Stimulated activated CD8-positive, alpha-beta memory T cell treated with anti-CD3 and anti-CD28 coated beads, Interleukin-2, amount 100 ng/mL, for 1 hour (primary cell): ENCODE results near the gene PGAP2.
"Not testable (repeated sequence)": the region's sequence is repeated elsewhere in the genome, so short reads cannot be mapped to it uniquely, and the experiment has no call there.

ENCODE experiments used
- DNase-seq, 2 donors: peaks; one replicate each; pipeline ENCODE4 v3.0.0-alpha.2; 2020; ENCODE audit warnings: low read depth in 2 of 2

The PGAP2 gene

GRCh38 chr11:3803726-3804495 lies 4.4 kb upstream of the PGAP2 start:
- DNase-seq: no peak

GRCh38 chr11:3808861-3809623 lies 682 bp downstream of the PGAP2 start:
- DNase-seq: no peak

GRCh38 chr11:3809624-3809928 lies 1.2 kb downstream of the PGAP2 start:
- no peak for DNase-seq

- DNase-seq: no peak
These were observed 2.1 kb downstream of the PGAP2 start for GRCh38 chr11:3810446-3810845.

- DNase-seq: no peak
These were observed 2.6 kb downstream of the PGAP2 start for GRCh38 chr11:3810951-3811350.

GRCh38 chr11:3814832-3815231 lies 6.5 kb downstream of the PGAP2 start:
- DNase-seq: not testable (repeated sequence)

- DNase-seq: no peak
These were observed 7.5 kb downstream of the PGAP2 start for GRCh38 chr11:3815845-3816244.

- no peak for DNase-seq
These were observed 8.3 kb downstream of the PGAP2 start for GRCh38 chr11:3816673-3817072.

GRCh38 chr11:3817181-3817800 lies 8.9 kb downstream of the PGAP2 start:
- DNase-seq: no peak

- no peak for DNase-seq
These were observed 12.6 kb downstream of the PGAP2 start for GRCh38 chr11:3820971-3821370.

GRCh38 chr11:3822312-3822711 lies 14.0 kb downstream of the PGAP2 start:
- DNase-seq: no peak

GRCh38 chr11:3823303-3823702 lies 14.9 kb downstream of the PGAP2 start:
- no peak for DNase-seq

- DNase-seq: no peak
These were observed 15.6 kb downstream of the PGAP2 start for GRCh38 chr11:3823762-3824506.

GRCh38 chr11:3824714-3825472 lies 16.5 kb downstream of the PGAP2 start:
- peak; percentile 52 to 62 for DNase-seq

- no peak for DNase-seq
These were observed 17.3 kb downstream of the PGAP2 start for GRCh38 chr11:3825473-3826154.

- DNase-seq: no peak
These were observed 18.4 kb downstream of the PGAP2 start for GRCh38 chr11:3826721-3827120.

- no peak for DNase-seq
These were observed 19.2 kb downstream of the PGAP2 start for GRCh38 chr11:3827434-3828186.

GRCh38 chr11:3830088-3830487 lies 21.7 kb downstream of the PGAP2 start:
- no peak for DNase-seq

GRCh38 chr11:3830730-3831129 lies 22.4 kb downstream of the PGAP2 start:
- no peak for DNase-seq
